GM10266 (cell line): ENCODE measurements around the gene TMC4.

Experiments
- DNase-seq: peaks from one replicate; pipeline ENCODE4 v3.0.0; 2012; ENCODE audit errors: extremely low spot score
- CTCF ChIP-seq: IDR thresholded peaks from 2 replicates; pipeline ENCODE4 v1.5.1; 2012; ENCODE audit warnings: mild to moderate bottlenecking, low read depth; ENCODE audit not compliant: control insufficient read depth, insufficient read depth; ENCODE audit errors: missing control alignments

Gene TMC4

GRCh38 chr19:54169149-54169740 is 3.7 kb downstream of the TMC4 start:
- no peak for TF ChIP-seq CTCF
- no peak for DNase-seq

DNA sequence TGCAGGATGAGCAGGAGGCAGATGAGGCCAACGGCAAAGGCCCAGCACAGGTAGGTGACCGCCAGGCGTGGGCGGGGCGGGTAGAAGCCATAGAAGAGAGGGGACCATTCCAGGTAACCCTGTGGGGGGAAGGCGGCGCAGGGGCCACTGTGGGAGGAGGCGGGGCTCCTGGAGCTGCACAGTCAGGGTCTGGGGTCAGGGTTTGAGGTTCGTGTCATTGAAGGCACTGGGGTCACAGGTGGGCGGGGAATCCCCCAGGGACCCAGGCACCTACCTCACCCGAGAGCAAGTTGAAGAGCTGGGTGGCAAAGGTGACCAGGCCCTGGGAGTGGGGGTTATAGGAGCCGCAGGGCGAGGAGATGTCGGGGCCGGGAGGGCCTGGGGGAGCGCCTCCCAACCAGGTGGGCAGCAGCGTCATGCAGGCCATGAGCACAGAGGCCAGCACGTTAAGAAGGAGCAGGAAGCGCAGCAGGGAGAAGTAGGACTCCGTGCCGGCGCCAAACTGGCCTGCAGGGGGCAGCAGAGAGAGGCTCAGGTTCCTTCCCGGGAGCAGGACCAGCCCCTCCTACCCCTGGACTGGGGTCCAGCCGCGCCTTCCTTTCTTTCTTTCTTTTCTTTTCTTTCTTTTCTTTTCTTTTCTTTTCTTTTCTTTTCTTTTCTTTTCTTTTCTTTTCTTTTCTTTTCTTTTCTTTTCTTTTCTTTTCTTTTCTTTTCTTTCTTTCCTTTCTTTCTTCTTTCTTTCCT is 4.6 kb downstream of the TMC4 start:
- peak; percentile 98 for TF ChIP-seq CTCF
- peak; percentile 92 for DNase-seq

DNA sequence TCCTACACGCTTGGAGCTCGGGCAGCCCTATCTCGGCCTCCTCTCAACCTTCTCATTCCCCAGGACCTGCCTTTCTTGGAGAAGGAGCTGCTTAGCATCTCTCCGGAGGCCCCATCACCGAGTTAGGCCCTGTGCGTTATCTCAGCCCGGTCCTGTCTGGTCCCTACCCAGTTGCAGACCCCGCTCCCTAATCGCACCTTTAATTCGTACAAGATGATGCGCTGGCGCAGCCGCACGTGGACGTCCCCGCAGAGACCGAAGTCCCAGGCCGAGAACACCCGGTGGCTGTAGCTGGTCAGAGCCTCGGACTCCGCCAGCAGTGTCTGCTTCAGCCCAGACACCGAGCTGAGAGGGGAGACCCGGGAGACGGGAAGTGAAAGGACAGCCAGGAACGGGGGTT is 7.7 kb downstream of the TMC4 start:
- TF ChIP-seq CTCF: no peak
- DNase-seq: no peak

GRCh38 chr19:54164369-54165068 is 8.4 kb downstream of the TMC4 start:
- TF ChIP-seq CTCF: no peak
- no peak for DNase-seq

- TF ChIP-seq CTCF: no peak
- DNase-seq: no peak
Observed at GRCh38 chr19:54162884-54163283, 10.1 kb downstream of the TMC4 start.

DNA sequence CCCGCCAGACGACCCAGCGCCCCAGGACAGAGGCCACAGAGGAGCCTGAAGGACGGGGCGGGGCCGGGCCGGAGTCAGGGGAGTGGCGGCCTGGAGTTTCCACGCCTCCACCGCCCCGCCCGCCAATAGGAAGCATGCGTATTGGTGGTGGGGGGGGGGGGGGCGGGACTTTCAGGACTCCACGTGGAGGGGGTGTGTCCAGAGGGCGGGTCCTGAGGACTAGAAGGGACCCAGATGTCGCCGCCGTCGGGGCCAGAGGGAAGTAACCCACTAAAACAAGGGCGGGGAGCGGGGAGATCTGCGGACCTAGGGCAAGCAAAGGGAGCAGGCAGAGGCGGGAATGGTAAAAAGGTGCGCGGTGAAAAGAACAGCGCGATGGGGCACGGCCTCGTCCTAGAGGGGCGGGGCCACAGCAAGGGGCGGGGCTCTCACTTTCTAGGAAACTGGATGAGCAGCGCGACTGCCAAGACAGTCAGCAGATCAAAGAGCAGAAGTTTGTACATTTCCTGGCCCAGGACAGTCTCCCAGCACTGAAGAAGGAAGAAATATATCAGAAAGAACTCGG is 10.6 kb downstream of the TMC4 start:
- peak; percentile 80 for DNase-seq
- TF ChIP-seq CTCF: no peak

DNA sequence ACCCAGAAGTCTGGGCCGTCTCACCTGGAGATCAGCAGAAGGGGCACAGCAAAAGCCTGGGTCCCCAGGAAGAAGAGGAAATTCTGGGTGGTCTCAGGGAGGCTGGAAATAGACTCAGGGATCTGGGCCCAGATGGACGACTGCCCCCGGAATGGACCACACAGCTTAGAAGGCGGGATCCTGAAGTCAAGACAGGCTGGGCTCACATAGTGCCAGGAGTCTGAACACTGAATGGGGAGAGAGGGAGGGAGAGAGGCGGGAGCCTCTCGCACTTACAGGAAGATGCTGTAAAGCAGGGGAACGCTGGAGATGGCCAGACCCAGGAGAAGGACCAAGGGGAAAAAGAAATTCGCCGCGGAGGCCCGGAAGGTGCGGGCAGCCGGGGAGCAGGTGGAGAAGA is 12.1 kb downstream of the TMC4 start:
- no peak for TF ChIP-seq CTCF
- DNase-seq: no peak
